Testis (tissue), 3 donors: ENCODE measurements around the gene ZNF714. TPM values are rescaled to one million over a fixed set of nuclear protein-coding genes. Genes with fewer than 3 reads are reported as not detected.

ENCODE experiments used
- DNase-seq: peaks from one replicate; pipeline ENCODE4 v3.0.0-alpha.2; 2019
- H3K27ac ChIP-seq, 2 donors: fragments of 200-600 bp; sonication (generic); one replicate each; pipeline ENCODE4 v1.5.1; 2019
- H3K27me3 ChIP-seq: fragments of 200-600 bp; sonication (generic); one replicate; pipeline ENCODE4 v1.5.1; 2019
- H3K36me3 ChIP-seq: fragments of 200-600 bp; sonication (generic); one replicate; pipeline ENCODE4 v1.5.1; 2017; ENCODE audit warnings: low read depth; ENCODE audit errors: missing control alignments
- H3K4me1 ChIP-seq: fragments of 200-600 bp; sonication (generic); one replicate; pipeline ENCODE4 v1.5.1; 2019
- H3K4me3 ChIP-seq, 2 donors: fragments of 200-600 bp; sonication (generic); one replicate each; pipeline ENCODE4 v1.5.1; 2017 to 2019
- H3K9me3 ChIP-seq: fragments of 200-600 bp; sonication (generic); one replicate; pipeline ENCODE4 v1.5.1; 2017
- POLR2A ChIP-seq: fragments of 450-650 bp; IDR thresholded peaks from one replicate; pipeline ENCODE4 v1.6.1; 2017; ENCODE audit warnings: antibody characterized with exemption, mild to moderate bottlenecking, moderate library complexity
- WGBS, 2 donors: methylation state at CpG; one replicate each; pipeline ENCODE4 v1.1.5; 2018; 5-methylcytosine and 5-hydroxymethylcytosine counted together
- intact Hi-C: fragments of 100-400 bp; cut with DNase I; formaldehyde crosslinking; loops from one replicate; pipeline ENCODE4 v1.15.1; 2023; ENCODE audit warnings: low total_unique reads
- polyA plus RNA-seq: library from polyadenylated mRNA; stranded (reverse); fragments of 350-450 nt; fragmentation: Illumina TruSeq; extraction: RNeasy Lipid Tissue Mini Kit (QIAGEN cat#74804); gene quantifications from one replicate; pipeline ENCODE4 v1.2.3, GENCODE V29; 2014; ENCODE audit warnings: low read depth, low replicate concordance; ENCODE audit not compliant: insufficient read depth
- total RNA-seq, 2 donors: library from RNA; depleted of rRNA; stranded (reverse); fragments of >200 nt; gene quantifications; one replicate each; pipeline ENCODE4 v1.2.3, GENCODE V29; 2016
- TF ChIP-seq, protein P1 (sequence below), 3 experiments: fragments of 450-650 bp in 2 of 3; fragments of 200-600 bp in 1 of 3; sonication (generic) in 1 of 3; IDR thresholded peaks; one replicate each; pipeline ENCODE4 v1.5.1; 2016 to 2019; ENCODE audit warnings: antibody characterized with exemption in 3 of 3, mild to moderate bottlenecking in 2 of 3, moderate library complexity in 1 of 3

Gene ZNF714
- total and polyA plus RNA-seq, 3 donors from 2014 or later, result 4.2 to 36.4 (median 25.3) TPM

- H3K27ac ChIP-seq, result no peak overlapping the region
- no peak overlapping the region for H3K4me3 ChIP-seq
Measured at GRCh38 chr19:21052902-21053301, 29.1 kb upstream of the ZNF714 start.

DNA sequence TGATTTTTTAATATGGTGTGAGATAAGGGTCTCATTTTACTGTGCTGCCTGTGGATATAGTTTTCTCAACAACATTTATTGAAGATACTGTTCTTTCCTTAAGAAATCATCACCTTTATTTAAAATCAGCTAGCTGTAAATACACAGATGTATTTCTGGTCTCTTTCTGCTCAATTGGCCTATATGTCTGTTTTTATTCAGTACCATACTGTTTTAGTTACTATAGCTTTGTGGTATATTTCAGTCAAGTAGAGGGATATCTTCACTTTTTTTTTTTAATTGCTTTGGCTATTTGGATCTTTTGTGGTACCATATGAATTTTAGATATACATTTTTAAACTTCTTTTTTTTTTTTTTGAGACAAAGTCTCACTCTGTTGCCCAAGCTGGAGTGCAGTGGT is 16.7 kb upstream of the ZNF714 start:
- Histone ChIP-seq H3K9me3 (no peaks in the 10 kb centered on the region), H3K4me3 (no peak overlapping the region), H3K27ac (no peak overlapping the region), H3K27me3 (no peaks in the 10 kb centered on the region), H3K36me3 (no peaks in the 10 kb centered on the region), H3K4me1 (no peaks in the 10 kb centered on the region)
- intact Hi-C loops, result no loop called here
- no peak for DNase-seq
- TF ChIP-seq, protein P1, sequence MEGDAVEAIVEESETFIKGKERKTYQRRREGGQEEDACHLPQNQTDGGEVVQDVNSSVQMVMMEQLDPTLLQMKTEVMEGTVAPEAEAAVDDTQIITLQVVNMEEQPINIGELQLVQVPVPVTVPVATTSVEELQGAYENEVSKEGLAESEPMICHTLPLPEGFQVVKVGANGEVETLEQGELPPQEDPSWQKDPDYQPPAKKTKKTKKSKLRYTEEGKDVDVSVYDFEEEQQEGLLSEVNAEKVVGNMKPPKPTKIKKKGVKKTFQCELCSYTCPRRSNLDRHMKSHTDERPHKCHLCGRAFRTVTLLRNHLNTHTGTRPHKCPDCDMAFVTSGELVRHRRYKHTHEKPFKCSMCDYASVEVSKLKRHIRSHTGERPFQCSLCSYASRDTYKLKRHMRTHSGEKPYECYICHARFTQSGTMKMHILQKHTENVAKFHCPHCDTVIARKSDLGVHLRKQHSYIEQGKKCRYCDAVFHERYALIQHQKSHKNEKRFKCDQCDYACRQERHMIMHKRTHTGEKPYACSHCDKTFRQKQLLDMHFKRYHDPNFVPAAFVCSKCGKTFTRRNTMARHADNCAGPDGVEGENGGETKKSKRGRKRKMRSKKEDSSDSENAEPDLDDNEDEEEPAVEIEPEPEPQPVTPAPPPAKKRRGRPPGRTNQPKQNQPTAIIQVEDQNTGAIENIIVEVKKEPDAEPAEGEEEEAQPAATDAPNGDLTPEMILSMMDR (IDR thresholded peaks at IDR 0.05), result no peak
- no peak for TF ChIP-seq POLR2A

More at GRCh38 chr19:21052902-21053301, 29.1 kb upstream of the ZNF714 start:
- no peak for DNase-seq
- no peaks in the 10 kb centered on the region for H3K27me3 ChIP-seq
- intact Hi-C loops, result no loop called here
- WGBS, 2 donors, result 89 to 97% methylated on average over 5 of the region's 5 CpGs
- TF ChIP-seq, protein P1 (IDR thresholded peaks at IDR 0.05), result no peak
- TF ChIP-seq POLR2A, result no peak
- no peaks in the 10 kb centered on the region for H3K36me3 ChIP-seq
- H3K4me1 ChIP-seq, result no peaks in the 10 kb centered on the region
- no peaks in the 10 kb centered on the region for H3K9me3 ChIP-seq

GRCh38 chr19:21084343-21084742 is 2.3 kb downstream of the ZNF714 start:
- intact Hi-C loops, result no loop called here
- Histone ChIP-seq H3K9me3 (no peaks in the 10 kb centered on the region), H3K27me3 (no peaks in the 10 kb centered on the region), H3K4me3 (no peak overlapping the region), H3K4me1 (no peaks in the 10 kb centered on the region), H3K36me3 (no peaks in the 10 kb centered on the region), H3K27ac (no peak overlapping the region)
- 79 to 100% methylated on average over 1 of the region's 1 CpG for WGBS, 2 donors
- no peak for DNase-seq
- TF ChIP-seq, protein P1 (IDR thresholded peaks at IDR 0.05), result no peak
- TF ChIP-seq POLR2A, result no peak

DNA sequence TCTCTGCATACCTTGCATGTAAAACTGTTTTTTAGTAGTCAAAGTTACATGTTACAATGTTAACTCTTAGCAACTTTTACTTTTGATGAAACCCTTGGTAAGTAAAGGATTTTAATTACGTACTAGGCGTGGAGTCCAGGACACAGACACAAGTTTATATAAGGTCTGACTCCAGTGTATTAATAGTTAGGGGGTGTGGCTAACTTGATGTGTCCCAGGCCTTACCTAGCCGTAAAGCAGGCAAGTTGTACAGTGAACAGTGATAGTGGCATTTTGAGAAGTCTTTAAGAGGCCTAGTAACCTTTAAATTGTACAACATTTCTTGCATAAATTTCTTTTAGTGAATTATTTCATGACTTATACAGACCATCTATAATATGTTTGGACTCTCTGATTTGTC is 5.9 kb downstream of the ZNF714 start:
- TF ChIP-seq POLR2A, result no peak
- TF ChIP-seq, protein P1 (IDR thresholded peaks at IDR 0.05), result no peak
- no peak overlapping the region for H3K27ac ChIP-seq
- intact Hi-C loops, result no loop called here
- H3K4me3 ChIP-seq, result no peak overlapping the region
- peaks cover 8% of the 10 kb centered on the region for H3K4me1 ChIP-seq
- WGBS, 2 donors, result 79 to 90% methylated on average over 3 of the region's 3 CpGs
- no peaks in the 10 kb centered on the region for H3K27me3 ChIP-seq
- no peak for DNase-seq
- no peaks in the 10 kb centered on the region for H3K36me3 ChIP-seq
- no peaks in the 10 kb centered on the region for H3K9me3 ChIP-seq

GRCh38 chr19:21092109-21092508 is 10.1 kb downstream of the ZNF714 start:
- intact Hi-C loops, result no loop called here
- Histone ChIP-seq H3K9me3 (no peaks in the 10 kb centered on the region), H3K4me3 (no peak overlapping the region), H3K4me1 (peaks cover 15% of the 10 kb centered on the region), H3K27ac (no peak overlapping the region), H3K36me3 (no peaks in the 10 kb centered on the region), H3K27me3 (no peaks in the 10 kb centered on the region)
- TF ChIP-seq POLR2A, result no peak
- TF ChIP-seq, protein P1 (IDR thresholded peaks at IDR 0.05), result no peak
- no peak for DNase-seq
